ENCODE results near the gene LRRC72.
"Not testable (repeated sequence)": the region's sequence is repeated elsewhere in the genome, so short reads cannot be mapped to it uniquely, and the experiment has no call there.

Gene LRRC72

GRCh38 chr7:16585540-16585939 lies 58.9 kb downstream of the LRRC72 start:
- no peak for DNase-seq

GRCh38 chr7:16586081-16586874 lies 59.7 kb downstream of the LRRC72 start:
- no peak for DNase-seq

DNA sequence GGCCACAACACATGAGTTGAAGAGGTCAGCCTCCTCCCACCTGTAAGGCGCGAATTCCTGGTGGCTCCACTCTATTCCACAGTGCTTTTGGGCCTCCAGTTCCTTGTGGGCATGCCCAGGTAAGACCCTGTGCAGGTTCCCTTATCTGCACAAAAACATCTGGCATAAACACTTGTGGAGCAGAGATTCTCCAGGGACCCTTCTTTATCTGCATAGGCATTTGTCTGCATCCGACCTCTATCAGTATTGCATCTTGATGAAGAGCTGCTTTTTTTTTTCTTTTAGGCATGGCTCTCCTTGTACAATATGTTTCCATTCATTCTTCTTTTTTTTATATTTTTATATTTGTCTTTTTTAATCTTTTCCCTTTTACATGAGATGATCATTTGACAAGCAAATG lies 60.5 kb downstream of the LRRC72 start:
- DNase-seq = no peak

GRCh38 chr7:16587790-16588189 lies 61.2 kb downstream of the LRRC72 start:
- no peak for DNase-seq

DNA sequence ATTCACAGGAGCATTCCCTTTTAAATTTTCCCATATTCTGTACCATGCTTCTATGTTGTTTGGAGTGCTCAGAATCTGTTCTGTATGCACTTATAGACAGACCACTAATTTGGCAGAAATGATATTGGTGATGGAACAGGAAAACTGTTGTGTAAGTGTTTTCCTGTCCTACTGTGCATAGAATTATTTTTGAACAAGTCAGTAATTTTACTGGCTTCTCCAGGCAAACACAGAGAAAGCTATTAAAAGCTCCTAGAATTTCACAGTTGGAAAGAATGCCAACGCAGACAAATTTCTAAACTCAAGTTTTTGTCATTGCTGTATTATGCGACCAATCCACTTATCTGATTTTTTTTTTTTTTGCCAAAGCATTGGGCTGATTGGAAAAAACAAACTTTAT lies 63.3 kb downstream of the LRRC72 start:
- no peak for DNase-seq

DNA sequence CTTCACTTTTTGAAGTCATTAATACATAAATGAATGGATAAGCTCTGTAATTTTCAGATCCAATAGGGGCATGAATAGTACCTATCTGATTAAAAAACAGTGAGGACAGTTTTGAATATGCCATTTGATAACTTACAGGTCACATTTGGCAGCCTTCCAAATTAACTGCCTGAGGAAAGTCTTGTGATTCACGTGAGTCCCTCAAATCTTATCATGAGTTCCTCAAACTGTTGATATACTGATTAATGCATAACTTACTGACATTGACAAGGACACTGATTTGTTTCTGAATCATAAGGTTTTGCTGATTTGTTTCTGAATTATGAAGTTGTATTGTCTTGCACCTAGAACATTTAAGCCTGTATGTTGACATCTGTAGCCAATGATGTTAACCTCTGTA lies 63.8 kb downstream of the LRRC72 start:
- DNase-seq = no peak

- DNase-seq = no peak
These were observed 65.8 kb downstream of the LRRC72 start for GRCh38 chr7:16592395-16592794.

GRCh38 chr7:16594061-16594460 lies 67.4 kb downstream of the LRRC72 start:
- DNase-seq = no peak

GRCh38 chr7:16594676-16595075 lies 68.1 kb downstream of the LRRC72 start:
- no peak for DNase-seq

DNA sequence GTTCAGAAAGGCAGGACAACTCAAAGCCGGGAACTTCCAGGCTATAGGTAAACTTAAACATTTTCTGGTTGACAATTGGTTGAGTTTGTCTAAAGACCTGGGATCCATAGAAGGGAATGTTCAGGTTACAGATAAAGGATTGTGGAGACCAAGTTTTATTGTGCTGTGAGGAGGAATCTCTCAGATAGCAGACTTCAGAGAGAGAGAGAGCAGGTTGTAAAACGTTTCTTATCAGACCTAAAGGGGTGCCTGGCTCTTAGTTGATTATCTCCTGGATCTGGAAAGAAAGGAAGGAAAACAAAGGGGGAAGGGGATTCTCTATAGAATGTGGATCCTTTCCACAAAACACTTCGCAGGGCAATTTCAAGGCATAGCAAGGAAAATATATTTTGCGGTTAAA lies 69.0 kb downstream of the LRRC72 start:
- not testable (repeated sequence) for DNase-seq

DNA sequence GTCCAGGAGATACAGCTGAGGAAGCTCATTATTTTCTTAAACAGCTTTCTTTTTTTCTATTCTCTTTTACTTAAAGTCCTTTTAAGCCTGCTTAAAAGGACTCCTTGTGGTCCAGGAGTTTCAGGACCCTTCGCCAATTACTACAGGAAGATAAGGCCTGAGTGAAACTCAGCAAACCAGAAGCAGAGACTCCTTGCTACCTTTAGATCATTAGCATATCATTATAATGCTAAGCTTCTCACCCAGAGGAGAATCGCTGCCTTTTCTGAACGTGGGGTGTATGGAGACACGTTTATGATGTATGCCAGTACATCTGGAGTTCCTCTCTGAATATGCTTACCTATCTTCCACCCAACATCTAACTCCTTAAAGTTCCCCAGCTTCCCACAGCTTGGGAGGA lies 71.4 kb downstream of the LRRC72 start:
- DNase-seq = no peak

GRCh38 chr7:16599860-16600259 lies 73.2 kb downstream of the LRRC72 start:
- no peak for DNase-seq

GRCh38 chr7:16603633-16604032 lies 77.0 kb downstream of the LRRC72 start:
- no peak for DNase-seq

GRCh38 chr7:16604054-16604453 lies 77.4 kb downstream of the LRRC72 start:
- no peak for DNase-seq

- no peak for DNase-seq
These were observed 80.1 kb downstream of the LRRC72 start for GRCh38 chr7:16606704-16607103.

DNA sequence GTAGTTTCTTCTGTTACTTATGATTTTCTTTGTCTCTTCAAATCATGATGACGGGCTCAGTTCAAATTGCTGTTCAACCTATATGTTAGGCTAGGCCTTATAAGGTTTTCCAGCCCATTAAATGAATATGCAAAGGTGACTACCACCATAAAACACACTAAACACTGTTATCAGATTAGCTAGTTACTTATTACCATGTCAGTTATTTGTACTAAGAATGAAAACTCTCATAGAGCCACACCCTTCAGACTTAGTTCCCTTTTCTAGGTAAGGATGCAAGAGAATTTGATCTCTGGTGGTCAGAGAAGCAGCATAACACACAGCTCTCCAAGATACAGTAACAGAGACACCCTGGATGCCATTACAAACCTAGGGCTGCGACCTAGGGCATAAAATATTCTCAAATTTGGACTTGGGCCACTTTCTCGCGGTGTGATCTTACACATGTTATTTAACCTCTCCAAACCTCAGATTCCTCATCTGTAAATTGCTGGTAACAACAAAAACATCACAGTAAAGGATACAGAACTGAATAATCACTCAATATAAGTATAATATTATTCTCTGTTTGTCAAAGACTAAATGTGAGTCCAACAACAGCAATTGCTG lies 83.3 kb downstream of the LRRC72 start:
- DNase-seq = no peak

- no peak for DNase-seq
These were observed 85.1 kb downstream of the LRRC72 start for GRCh38 chr7:16611711-16612110.

DNA sequence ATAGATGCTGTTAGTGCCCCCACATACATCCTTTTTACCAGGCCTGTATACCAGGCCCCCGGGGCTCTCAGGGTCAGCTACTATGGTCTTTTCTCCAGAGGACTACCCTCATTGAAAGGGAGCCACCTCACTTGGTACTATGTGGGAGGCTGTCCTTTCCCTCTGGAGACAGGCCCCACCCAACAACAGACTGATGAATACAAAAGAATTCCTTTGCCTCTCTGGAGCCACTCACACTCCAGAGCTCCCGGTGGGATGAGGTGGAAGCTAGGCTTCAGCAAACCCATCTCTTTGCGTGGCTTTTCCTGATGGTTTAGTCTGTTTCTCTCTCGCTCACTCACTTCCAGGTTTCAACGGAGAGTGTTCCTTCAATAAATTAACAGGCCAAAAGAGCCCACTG lies 88.6 kb downstream of the LRRC72 start:
- no peak for DNase-seq

DNA sequence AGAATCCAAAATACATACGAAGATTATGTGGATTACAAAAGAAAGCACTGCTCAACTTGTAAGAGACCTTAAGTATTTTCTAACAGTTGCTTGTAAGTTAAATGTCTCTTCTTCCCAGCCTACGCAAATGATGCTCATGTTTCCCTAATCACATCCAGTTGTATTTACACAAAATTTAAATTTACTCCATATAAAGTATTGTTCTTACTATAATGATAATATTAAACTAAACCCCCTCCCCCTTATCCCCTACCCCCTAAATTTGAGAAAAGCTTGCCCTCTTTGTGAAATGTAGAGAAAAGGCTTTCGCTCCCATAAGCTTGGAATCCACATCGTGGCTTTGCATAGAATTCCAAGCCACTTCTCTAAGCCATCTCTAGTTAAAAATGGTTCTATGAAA lies 89.5 kb downstream of the LRRC72 start:
- no peak for DNase-seq

DNA sequence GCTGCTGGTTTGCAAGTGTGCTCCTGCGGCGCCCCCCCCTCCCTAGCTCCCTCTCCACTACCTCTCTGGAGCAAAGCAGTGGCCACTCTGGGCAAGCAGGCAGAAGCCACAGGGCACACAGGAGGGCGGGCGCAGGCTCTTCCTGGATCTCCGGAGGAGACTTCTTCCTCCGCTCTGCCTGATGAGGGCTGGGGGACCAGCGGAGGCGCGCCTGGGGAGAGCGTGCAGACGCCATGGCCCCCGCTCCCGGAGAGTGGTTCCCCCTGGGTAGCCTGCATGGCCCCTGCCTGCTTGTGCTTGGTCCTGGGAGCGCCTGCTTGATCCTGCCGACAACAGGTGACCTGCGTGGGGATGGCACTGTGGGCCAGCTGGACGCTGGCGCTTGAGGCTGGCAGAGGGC lies 89.9 kb downstream of the LRRC72 start:
- DNase-seq = no peak

GRCh38 chr7:16619979-16620408 lies 93.4 kb downstream of the LRRC72 start:
- no peak for DNase-seq

DNA sequence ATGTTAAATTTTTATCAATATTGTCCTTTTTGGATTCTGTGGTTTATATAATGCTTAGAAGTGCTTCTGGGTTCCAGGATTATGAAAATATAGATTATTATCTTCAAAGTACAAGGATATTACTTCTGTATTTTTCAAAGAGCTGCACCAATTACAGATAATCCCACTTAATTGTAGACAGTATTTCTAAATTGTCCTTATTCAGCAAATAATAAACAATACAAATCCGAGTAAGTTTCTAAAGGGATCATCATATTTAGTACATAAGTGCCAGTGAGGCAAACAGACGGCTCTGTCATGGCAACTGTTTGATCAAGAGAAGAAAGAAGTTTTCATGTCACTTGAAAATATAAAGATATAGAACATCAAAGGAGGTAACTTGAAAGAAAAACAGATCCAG lies 99.8 kb downstream of the LRRC72 start:
- DNase-seq = no peak

DNA sequence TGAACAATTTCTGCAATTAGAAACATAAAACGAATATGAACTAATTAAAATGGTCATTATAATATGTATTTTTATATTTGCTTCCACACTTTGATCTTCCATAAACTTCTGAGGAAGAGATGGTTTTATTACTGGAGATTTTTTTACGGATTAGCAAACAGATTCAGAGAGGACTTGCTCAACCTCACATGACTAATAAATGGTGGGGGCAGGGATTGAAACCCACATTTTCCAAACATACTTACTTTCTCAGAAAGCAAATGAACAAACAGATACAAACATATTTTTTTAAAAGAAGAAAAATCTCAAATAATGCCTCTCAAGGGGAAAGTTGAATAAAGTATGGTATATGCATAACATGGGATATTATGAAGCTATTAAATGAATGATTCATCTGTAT lies 100.6 kb downstream of the LRRC72 start:
- DNase-seq = no peak

- no peak for DNase-seq
These were observed 104.0 kb downstream of the LRRC72 start for GRCh38 chr7:16630654-16631053.
